Esophagus squamous epithelium (tissue), 4 donors: ENCODE measurements around the gene MRPL11.

Experiments used
- CTCF ChIP-seq, 6 experiments: fragments of 450-650 bp in 4 of 6; fragments of 200-600 bp in 2 of 6; sonication (generic) in 2 of 6; IDR thresholded peaks; one replicate each; pipeline ENCODE4 v1.5.1; 2016 to 2019; ENCODE audit warnings: antibody characterized with exemption in 6 of 6, mild to moderate bottlenecking in 4 of 6, moderate library complexity in 4 of 6
- POLR2A ChIP-seq, 4 donors: fragments of 450-650 bp; IDR thresholded peaks; one replicate each; pipeline ENCODE4 v1.6.1; 2017; ENCODE audit warnings: antibody characterized with exemption in 4 of 4, mild to moderate bottlenecking in 4 of 4, moderate library complexity in 3 of 4

- TF ChIP-seq POLR2A (IDR thresholded peaks at IDR 0.05): no peak
- no peak for TF ChIP-seq CTCF (IDR thresholded peaks at IDR 0.05)
Measured at GRCh38 chr11:66476173-66476840, 37.7 kb upstream of the MRPL11 start.
